Islet precursor cell (in vitro differentiated cells): ENCODE measurements around the gene FYB1.

Experiments
- DNase-seq: peaks from one replicate; pipeline ENCODE4 v3.0.0-alpha.2; 2018

Gene FYB1

DNA sequence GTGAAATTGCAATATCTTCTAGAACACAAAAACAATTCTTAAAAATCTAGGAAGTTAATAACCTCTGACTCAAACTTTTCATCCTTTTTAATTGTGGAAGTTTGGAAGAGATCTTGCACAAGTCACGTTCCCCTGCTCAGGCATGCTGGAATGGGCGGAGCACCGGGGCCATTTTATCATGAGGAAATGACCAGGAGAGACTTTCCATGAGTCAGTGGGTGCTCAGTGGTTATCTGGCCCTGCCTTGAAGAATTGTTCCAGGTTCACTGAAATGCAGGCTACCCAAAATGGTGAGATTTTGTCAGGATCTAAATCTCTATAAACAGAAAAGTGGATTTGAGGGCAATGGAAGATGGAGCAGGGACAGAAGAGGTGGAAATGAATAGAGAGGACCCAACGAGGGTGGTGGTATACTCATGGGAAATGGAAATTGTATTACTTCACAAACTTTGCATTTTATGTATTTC is 61.2 kb downstream of the FYB1 start:
- no peak for DNase-seq

DNA sequence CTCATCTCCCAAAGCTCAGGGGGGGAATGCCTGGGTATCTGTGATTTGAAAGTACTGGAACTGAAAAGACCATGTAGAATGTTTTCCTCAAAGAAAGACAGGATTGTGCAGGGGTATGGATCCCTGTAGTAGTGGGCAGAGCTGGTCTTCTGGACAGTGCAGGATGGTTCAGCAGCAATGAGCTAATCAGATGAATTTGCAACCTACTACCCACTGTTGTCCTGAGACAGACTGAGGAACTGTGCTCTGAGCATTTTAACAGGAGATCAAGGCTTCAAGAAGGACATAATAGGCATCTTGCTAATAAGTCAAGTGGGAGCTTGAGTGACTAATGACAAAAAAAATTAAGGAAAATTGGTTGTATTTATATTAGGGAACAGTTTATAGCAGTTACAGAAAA is 61.7 kb downstream of the FYB1 start:
- DNase-seq: no peak

DNA sequence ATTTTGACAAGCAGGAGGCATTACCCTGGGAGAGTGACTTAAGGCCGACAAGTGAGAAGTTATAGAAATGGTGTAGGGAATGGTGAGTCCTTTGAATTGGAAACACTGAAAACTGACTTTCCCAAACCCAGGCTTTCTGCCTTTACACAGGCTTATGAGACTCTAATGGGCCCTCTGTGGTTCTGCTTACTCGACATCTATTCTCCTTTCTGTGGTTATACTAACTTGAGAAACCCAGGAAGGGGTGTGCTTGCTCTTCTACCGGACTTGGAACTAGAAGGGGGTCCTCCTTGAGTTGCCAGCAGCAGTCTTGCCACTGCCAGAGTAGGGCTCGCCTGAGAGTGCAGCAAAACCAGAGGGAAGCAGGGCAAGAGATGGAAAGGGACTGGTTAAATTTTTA is 63.3 kb downstream of the FYB1 start:
- no peak for DNase-seq

DNA sequence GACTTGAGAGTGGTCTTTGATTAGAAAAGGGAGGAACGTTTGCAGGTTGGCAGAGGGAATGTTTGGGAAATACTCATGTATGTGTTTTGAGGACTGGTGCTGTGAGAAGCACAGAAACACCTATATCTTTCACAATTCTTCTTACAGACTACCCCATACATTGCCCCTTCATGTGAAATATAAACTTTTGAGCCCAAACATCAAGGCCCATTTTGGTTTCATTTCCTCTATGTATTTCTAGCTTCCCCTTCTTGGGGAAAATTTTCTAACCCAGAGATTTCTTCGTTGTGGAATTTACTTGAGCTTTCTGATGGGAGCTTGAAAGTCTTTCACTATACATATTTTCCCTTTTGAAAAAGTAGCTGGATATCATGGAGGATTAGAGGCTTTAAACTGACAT is 67.6 kb downstream of the FYB1 start:
- DNase-seq: no peak

DNA sequence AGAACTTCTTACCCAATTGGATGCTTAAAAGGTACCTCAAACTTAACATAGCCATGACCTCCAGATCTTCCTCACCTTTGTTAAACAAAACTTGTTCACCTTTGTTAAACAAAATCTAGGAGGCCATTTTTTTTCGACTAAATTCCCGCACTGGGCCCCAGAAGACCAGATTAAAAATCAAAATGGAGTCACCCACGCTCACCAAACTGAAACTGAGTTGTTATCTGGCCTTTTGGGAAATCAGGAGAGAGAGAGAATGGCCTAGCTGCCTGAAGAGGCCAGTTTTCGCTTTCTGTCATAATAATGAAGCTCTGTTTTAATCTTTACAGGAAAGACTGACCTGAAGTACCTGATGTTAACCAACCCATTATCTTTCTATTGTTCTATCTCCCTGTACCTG is 69.4 kb downstream of the FYB1 start:
- DNase-seq: no peak

DNA sequence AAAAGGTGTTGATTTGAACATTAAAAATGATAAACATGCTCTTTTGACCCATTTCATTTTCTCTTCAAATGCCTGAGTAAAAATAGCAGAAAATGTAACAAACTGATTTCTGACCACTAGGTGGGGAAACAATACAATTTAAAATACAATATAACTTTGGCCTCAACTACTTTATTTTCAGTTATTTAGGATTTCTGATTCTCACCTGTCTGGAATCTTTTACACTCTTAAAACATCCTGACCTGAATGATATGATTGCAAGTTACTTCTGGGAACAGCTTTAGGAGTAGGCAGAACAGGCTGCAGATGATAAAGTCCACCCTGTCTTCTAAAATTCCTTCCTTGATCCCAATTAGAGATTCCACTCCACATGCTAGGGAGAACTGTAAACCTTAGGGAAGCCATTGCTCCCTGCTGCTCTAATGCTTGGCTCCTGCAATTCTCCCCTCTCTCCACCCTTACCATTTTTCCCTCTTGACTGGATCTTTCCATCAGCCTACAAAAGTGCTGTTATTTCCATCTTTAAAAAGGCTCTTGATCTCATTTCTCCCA is 70.3 kb downstream of the FYB1 start:
- no peak for DNase-seq

DNA sequence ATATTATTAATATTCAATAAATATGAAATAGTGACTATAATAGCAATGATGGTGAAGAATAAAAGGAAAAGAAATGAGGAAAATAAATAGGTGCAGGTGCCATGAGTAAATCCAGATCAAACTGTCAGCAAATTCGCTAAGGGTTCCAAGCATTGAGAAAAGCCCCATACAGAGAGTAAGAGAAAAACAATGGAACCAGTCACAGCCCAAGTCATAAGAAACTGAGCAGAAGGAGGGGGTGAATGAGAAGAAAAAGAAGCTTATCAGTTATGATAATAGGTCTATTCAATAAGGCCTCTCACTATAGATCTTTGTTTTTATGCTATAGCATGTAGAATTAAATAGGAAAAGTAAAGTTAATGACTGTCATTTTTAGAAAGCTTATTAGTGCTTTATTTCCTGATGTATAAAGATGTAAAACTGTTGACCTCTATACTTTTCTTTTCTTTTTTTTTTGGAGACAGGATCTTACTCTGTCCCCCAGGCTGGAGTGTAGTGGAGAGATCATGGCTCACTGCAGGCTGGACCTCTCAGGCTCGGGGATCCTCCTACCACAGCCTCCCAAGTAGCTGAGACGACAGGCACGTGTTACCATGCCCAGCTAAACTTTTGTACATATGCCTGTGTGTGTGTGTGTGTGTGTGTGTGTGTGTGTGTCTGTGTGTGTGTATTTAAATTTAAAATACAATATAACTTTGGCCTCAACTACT is 72.4 kb downstream of the FYB1 start:
- no peak for DNase-seq

DNA sequence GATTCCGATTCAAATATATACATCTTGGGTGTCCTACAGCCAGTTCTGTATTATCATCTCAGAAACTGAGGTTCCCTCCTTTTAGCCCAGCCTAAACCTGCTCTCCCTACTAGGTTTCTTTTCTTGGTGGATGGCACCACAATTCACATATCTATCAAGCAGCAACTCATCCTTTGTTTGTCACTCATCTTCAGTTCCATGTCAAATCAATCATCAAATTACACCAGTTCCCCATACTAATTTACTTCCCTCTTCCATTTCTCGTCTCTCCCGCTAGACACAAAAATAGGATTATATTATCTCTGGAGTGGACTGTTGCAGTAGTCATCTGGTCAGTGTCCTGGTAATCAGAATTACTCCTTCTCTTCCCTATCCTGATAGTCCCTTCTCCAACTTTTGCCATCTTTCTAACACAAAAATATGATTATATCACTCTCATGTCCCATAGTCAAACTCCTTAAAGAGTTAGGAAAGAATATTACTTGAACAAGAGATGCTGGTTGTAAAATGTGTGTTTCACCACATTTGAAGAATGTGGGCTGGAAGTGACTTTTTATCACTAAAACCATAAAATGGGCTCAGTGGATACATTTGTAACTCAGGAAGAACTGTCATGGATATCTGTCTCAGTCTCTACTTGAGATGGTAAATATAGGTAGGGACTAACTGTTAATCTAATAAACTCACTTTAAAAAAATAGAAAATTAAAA is 76.1 kb downstream of the FYB1 start:
- DNase-seq: no peak

DNA sequence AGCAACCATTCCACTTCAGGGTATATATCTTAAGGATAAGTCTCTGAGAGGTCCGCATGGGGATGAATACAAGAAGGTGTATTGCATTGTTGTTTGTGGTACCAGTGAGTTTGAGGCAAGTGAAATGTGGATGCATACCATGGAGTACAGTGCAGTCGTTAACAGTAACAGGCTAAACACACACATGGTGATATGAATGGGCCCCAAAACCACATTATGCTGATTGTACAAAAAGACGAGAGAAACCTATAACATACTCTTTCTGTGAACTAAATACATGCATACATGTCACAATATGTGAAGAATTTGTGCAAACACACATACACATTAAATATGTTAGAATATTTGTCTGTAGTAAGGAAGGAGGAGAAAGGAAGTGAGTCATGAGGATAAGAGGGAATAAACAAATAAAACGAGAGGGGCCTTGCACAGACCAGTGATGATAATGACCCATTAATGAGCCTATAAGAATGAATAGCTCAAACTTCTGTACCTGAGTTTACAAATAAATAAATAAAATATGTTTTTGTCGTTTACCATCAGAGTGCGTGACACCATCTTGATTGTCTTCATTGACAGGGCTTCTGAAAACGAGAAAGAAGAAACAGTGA is 78.7 kb downstream of the FYB1 start:
- DNase-seq: no peak

DNA sequence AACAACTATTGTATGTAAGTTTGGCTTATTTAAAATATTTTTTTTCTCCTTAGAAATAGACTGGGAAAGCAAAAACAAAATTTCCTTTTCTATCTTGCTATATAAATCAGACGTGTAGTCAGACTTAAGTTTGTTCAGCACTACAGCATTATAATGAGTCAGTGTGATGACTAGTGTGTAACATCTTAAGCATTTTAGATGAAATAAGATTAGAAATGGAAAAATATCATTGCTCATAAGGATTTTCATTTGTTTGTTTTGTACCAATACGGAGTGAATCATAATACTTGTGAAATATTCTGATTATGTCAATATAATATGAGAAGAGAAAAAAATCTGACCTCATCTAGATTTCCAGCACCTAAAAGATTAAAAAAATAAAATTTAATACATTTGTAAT is 80.5 kb downstream of the FYB1 start:
- DNase-seq: no peak

DNA sequence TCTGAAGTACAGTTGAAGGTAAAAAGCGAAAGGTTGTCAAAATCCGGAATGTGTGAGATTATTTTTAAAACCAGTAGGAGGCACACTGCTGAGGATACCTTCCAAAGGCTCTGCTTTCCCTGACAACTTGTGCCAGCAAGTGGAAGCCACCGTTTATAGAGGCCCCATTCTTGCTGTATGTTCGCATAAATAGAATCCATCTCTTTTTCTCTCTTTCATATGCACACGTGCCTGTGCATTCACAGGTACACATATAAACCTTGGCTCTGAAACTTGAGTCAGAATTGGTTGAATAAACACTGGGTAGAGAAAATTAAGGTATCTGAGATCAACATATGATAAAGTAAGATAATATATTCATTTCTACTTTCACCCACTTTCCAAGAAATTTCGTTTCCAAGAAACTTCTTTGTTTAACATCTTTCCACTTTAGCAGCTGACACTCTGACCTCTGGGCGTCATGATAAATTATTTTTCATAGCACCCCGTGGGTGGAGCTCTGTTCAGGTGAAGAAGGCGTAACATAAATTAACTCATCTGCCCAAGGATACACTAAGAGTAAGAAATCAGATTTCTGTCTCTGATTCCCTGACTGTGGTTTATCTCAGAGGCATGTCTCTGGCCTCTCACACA is 81.4 kb downstream of the FYB1 start:
- no peak for DNase-seq

DNA sequence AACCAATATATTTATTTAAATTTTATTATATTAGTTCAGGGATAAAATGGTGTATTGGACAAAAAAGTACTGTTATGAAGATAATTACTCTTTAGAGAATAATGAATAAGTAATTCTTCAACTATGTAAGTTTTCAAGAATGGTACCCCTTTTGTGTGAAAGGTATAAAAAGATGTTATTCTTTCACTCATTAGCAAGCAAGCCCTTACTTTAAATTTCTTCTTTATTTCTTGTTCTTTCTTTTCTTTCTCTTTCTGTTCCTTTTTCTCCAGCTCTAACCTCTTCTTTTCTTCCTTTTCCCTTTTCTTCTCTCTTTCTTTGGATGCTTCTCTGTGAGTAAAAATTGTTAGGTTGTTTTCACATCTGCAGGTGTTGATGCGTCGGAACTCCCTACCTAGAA is 82.0 kb downstream of the FYB1 start:
- no peak for DNase-seq

DNA sequence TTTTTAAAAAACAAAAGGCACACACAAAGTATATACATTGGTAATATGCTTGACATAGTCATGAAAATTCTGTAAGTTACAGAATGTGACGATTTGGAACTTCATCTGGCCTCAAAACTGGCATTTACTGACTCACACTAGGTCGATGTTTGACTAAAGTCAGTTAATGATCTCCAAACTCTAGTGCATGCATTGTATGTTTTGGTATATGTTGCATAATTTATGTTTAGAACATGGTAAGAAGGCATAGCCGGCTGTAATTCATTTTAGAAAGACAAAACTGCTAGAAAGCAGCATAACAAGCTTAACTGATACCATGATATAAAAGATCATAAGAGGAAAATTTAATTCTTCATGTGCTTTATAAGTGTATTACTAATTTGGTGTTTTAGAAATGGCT is 86.6 kb downstream of the FYB1 start:
- no peak for DNase-seq

DNA sequence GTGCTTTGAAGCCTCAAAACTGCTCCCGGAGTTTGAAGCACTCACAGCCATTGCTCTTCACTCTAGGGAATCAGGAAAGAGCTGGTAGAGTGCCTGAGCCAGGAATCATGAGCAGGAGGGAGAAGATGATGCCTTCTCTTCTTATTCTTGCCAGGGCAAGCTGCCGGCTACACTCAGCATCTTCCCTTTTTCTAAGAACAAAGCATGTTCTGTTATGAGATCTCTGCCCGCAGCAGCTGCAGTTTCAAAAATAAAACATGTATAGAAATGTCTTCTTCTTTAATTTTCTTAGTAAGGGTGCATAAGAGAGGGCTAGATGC is 87.3 kb downstream of the FYB1 start:
- DNase-seq: no peak

DNA sequence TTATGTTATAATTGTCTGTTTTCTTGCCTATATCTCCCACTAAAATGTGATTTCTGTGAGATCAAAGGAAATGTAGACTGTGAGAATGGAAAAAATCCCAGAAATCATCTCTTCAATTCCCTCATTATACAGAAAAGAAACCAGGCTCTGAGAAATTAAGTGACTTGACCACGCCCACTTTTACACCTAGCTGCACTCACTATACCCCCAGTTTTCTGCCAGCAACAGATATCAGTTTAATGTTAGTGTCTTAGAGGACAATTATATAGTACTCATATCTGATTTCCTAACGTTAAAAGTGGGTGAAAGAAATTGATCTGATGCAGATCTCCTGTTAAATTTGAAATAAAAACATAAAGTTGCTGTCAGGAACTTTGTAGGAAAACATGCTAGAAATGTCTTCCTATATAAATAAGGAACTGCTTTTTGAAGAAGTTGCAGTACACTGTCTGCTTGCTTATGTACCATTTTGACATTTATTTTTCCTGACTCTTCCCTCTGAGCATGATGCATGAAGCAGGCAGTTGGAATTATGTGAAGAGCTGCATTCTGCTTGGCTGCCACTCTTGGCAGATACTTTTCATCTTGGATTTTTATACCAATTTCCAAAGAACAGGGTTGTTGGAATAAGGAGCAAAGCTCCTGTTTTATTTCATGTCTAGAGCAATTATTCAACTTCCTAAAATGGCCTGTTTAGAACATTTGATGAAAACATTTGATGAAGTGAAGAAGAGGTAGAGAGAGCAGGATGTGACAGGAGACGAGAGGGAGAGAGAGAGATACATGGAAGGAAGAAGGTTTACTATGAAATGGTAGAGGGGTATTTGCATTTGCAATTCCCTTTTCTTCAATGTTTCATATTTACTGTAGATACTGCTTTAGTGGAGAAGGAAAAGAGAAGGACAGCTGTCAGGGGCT is 87.9 kb downstream of the FYB1 start:
- no peak for DNase-seq

DNA sequence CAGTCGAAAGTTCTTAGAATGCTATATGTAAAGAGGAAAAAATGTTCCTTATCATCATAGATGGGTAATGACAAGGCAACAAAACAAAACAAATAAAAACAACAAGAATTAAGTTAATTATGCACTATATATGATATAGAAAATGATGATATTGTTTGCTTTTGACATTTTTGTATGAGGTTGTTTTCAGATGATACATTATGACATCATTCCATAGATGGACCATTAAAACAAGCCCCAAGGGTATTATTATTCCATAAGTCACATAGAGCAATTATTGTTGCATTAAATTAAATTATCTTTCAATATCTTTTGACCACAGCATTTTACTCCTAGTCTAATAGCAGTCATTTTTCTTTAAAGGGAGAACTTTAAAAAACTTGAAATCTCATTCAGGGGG is 88.6 kb downstream of the FYB1 start:
- no peak for DNase-seq

DNA sequence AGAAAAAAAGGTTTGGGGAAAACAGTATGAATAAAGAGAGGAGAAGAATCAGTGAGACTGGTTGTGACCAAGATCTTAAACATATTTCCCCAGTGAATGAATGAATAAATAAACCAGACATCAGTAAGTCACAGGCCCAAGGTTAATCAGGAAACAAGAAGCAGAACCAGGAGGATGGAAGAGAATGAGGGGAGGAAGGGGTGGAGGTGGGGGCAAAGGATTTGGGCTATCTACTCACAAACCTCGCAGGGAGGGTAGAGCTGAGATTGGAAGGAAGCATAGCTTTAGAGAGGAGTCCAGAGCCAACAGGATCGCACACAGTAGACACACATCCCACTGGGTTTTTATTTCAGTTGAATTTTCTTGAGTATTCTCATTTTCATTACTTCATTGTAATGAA is 97.4 kb downstream of the FYB1 start:
- no peak for DNase-seq

DNA sequence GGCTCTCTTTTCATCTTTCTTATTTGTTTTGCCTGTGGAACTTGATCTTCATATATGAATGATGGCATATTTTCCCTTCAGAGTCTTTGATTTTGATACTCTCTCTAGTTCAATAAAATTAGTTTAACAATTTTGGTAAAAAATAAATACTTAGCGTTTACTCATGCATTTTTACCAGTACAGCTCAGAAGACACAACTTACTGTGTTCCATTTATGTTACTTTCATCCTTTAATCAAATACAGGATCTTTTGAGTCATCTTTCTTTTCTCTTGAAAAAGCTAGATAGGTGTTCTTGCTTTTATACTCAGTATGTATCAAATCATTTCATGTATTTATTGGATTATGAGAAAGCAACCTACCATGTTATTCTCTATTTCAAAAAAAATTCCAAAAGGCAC is 98.0 kb downstream of the FYB1 start:
- DNase-seq: no peak

DNA sequence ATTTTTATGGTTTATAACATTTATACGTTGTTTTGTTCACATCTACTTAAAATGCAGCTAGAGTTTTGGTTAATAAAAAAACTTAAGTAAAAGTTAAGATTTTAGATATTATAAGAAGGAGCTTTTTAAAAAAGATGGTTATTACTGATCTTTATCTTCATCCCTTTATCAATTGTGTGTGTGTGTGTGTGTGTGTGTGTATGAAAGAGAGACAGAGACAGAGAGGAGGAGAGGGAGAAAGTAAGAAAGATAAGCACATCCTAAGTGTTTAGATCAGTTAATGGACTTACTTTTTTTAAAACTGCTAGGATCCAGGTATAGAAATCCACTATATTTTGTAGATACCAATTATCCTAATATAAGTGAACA is 99.3 kb downstream of the FYB1 start:
- no peak for DNase-seq

DNA sequence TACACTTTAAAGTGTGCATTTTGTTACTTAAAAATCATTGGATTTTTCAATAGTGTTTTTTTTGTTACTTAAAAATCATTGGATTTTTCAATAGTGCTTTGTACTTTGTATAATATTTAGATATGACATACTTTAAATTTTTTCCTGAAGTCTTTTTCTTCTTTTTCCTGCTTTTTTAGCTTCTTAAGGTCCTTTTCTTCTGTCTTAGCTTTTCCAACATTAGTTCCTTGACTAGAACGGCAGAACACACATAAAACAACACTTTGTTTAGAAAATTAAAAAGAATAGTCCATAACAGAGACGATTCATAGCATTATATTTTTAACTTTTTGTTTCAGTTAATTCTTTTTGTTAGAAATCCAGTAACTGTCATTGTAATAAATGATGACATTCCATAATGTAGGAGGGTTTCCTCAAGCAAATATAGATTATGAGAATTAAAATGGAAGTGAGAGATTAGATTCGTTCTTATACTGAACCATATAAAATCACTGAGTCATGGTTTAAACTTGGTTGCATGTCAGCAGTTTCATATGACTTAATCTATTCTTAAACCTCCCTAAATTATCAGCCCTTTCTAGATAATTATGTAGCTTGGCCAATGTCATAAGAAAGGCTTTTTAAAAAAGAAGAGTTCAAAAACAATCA is 99.8 kb downstream of the FYB1 start:
- no peak for DNase-seq

DNA sequence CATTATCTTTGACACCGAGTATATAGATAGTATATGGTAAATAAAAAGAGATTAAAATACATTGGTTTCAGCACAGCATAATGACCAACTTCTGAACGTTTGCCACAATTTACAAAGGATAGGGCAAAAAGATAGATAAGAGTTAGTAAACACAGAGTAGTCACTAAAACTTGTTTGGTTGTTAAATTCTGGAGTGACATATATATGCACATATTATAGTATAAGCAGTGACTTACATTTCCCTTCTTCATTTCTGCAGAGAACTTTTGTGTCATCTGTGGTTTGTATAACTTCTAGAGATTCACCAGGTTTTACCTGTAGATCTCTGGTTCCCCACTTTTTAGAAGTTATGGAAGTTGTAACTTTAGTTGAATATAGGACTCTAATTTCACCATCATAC is 100.7 kb downstream of the FYB1 start:
- no peak for DNase-seq

DNA sequence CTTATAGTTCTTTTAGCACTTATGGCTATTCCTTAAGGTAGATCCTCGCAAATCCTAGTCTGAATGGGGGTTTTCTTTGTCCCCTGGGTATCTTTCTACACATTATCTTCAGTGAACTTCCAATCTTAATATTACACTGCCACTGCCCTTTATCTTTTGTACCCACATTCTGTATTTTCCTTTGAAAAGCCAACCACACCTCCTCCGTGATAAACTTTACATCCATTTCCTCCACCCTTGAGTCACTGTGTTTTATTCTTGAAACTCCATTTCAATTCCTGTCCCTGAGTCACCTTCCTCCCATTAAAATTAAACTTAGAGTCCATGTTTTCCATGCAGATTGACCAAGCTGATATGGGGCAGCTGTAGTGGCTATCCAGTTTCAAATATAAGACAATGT is 102.0 kb downstream of the FYB1 start:
- no peak for DNase-seq
